B cell (primary cell): ENCODE results near the gene FGFR3. TPM values are rescaled to one million over a fixed set of nuclear protein-coding genes. Genes with fewer than 3 reads are reported as not detected.

Experiments used
- ATAC-seq: fragments of 200-7000 bp; cut with Tn5 transposase; one replicate; pipeline ENCODE4 v1.10.0; 2021; ENCODE audit warnings: low read depth, mild to moderate bottlenecking, moderate number of reproducible peaks, moderate library complexity
- CTCF ChIA-PET: fragments of 350-600 bp; sonication (Branson Sonifier 250); formaldehyde crosslinking; loops from one replicate; lab custom pipeline; 2021; ENCODE audit warnings: antibody characterized with exemption, inconsistent platforms; lab: Charles Lee
- POLR2A ChIA-PET: fragments of 350-600 bp; sonication (Branson Sonifier 250); formaldehyde crosslinking; loops from one replicate; lab custom pipeline; 2021; ENCODE audit warnings: antibody characterized with exemption; lab: Charles Lee
- DNase-seq: peaks from one replicate; pipeline ENCODE4 v3.0.0; 2013
- H2AFZ ChIP-seq: 2 replicates; pipeline ENCODE4 v1.6.1; 2012; ENCODE audit warnings: mild to moderate bottlenecking, low read depth, low read length; ENCODE audit not compliant: insufficient read depth, poor library complexity, severe bottlenecking
- H3K27ac ChIP-seq, 2 donors: 1 replicate in 1 of 2; 2 replicates in 1 of 2; pipeline ENCODE4 v1.5.1; 2012 to 2013; ENCODE audit warnings: low read length in 2 of 2, mild to moderate bottlenecking in 2 of 2, moderate library complexity in 1 of 2
- H3K27me3 ChIP-seq, 4 experiments: fragments of 200-600 bp in 1 of 4; sonication (generic) in 1 of 4; replicated peaks in 1 of 4; 1 replicate in 2 of 4; 2 replicates in 2 of 4; pipeline versions ENCODE4 v1.6.1 to v1.7.0; 2013 to 2016; ENCODE audit warnings: low read length in 3 of 4, mild to moderate bottlenecking in 2 of 4, mixed read lengths in 1 of 4, moderate library complexity in 1 of 4; ENCODE audit not compliant: insufficient read depth in 4 of 4, control insufficient read depth in 3 of 4; ENCODE audit errors: control extremely low read depth in 1 of 4
- H3K36me3 ChIP-seq, 2 experiments: replicated peaks in 1 of 2; 1 replicate in 1 of 2; 2 replicates in 1 of 2; pipeline versions ENCODE4 v1.6.1 to v1.7.1; 2013; ENCODE audit warnings: low read length in 1 of 2; ENCODE audit not compliant: insufficient read depth in 2 of 2, control insufficient read depth in 1 of 2; ENCODE audit errors: control extremely low read depth in 1 of 2, extremely low read depth in 1 of 2
- H3K4me1 ChIP-seq, 2 donors: fragments of 200-600 bp in 1 of 2; sonication (generic) in 1 of 2; 1 replicate in 1 of 2; 2 replicates in 1 of 2; pipeline versions ENCODE4 v1.5.1 to v1.6.1; 2013 to 2017; ENCODE audit warnings: low read length in 2 of 2; ENCODE audit not compliant: control insufficient read depth in 2 of 2, insufficient read depth in 2 of 2
- H3K4me2 ChIP-seq: replicated peaks from 2 replicates; pipeline ENCODE3; 2012; ENCODE audit warnings: mild to moderate bottlenecking, low read depth, low read length; ENCODE audit not compliant: poor library complexity, severe bottlenecking
- H3K4me3 ChIP-seq, 5 experiments: fragments of 200-600 bp in 1 of 5; sonication (generic) in 1 of 5; 1 replicate in 3 of 5; 2 replicates in 2 of 5; pipeline versions ENCODE4 v1.5.1 to v1.7.0; 2011 to 2016; ENCODE audit warnings: low read length in 4 of 5, mild to moderate bottlenecking in 4 of 5, low read depth in 2 of 5, control low read depth in 1 of 5, moderate library complexity in 1 of 5; ENCODE audit not compliant: insufficient read depth in 1 of 5; ENCODE audit errors: control extremely low read depth in 1 of 5, extremely low read depth in 1 of 5
- H3K79me2 ChIP-seq: fragments of 200-600 bp; sonication (generic); one replicate; pipeline ENCODE4 v1.6.0; 2016; ENCODE audit warnings: low read length; ENCODE audit not compliant: control insufficient read depth, insufficient read depth
- H3K9ac ChIP-seq: fragments of 200-600 bp; sonication (generic); 2 replicates; pipeline ENCODE4 v1.6.1; 2017; ENCODE audit warnings: mild to moderate bottlenecking, low read length, moderate library complexity
- H3K9me3 ChIP-seq, 3 donors: one replicate each; pipeline versions ENCODE4 v1.6.1 to v1.7.1; 2013; ENCODE audit warnings: low read length in 2 of 3; ENCODE audit not compliant: control insufficient read depth in 2 of 3, insufficient read depth in 1 of 3; ENCODE audit errors: control extremely low read depth in 1 of 3
- H4K20me1 ChIP-seq: 2 replicates; pipeline ENCODE4 v1.6.0; 2012; ENCODE audit warnings: mild to moderate bottlenecking, low read length; ENCODE audit not compliant: insufficient read depth, control insufficient read depth, poor library complexity, severe bottlenecking
- H3K27ac Mint-ChIP-seq: one replicate; pipeline ENCODE4 v1.8.0; 2021; ENCODE audit warnings: mixed read lengths
- H3K27me3 Mint-ChIP-seq: one replicate; pipeline ENCODE4 v1.8.0; 2021; ENCODE audit warnings: mixed read lengths
- H3K4me1 Mint-ChIP-seq: one replicate; pipeline ENCODE4 v1.8.0; 2021; ENCODE audit warnings: mixed read lengths
- H3K4me3 Mint-ChIP-seq: one replicate; pipeline ENCODE4 v1.8.0; 2021; ENCODE audit warnings: mixed read lengths
- H3K9me3 Mint-ChIP-seq: one replicate; pipeline ENCODE4 v1.8.0; 2022; ENCODE audit warnings: mixed read lengths; ENCODE audit not compliant: insufficient read depth
- EZH2 ChIP-seq: IDR thresholded peaks from 2 replicates; pipeline ENCODE4 v1.6.1; 2012; ENCODE audit warnings: borderline replicate concordance, low read depth, mild to moderate bottlenecking, moderate library complexity, low read length; ENCODE audit not compliant: insufficient read depth, poor library complexity, severe bottlenecking
- WGBS: methylation state at CpG from one replicate; pipeline ENCODE4 v1.1.5; 2013; ENCODE audit warnings: missing lambda C conversion rate; ENCODE audit not compliant: insufficient coverage; 5-methylcytosine and 5-hydroxymethylcytosine counted together
- intact Hi-C: fragments of 100-400 bp; cut with micrococcal nuclease; formaldehyde crosslinking; loops from one replicate; pipeline ENCODE4 v1.10.0; 2022
- polyA plus RNA-seq: library from polyadenylated mRNA; depleted of rRNA; stranded (reverse); fragments of >200 nt; gene quantifications from 2 replicates; pipeline ENCODE4 v1.2.3, GENCODE V29; 2012
- total RNA-seq, 2 donors: library from RNA; stranded (reverse); fragments of 120-200 nt in 1 of 2; gene quantifications; 1 replicate in 1 of 2; 2 replicates in 1 of 2; pipeline versions ENCODE4 v1.2.3 to v1.2.4, GENCODE V29; 2013 to 2022
- TF ChIP-seq, protein P1 (sequence below): fragments of 200-600 bp; IDR thresholded peaks from one replicate; pipeline ENCODE4 v1.8.0; 2022; ENCODE audit warnings: antibody characterized with exemption, mild to moderate bottlenecking

Gene FGFR3
- total and polyA plus RNA-seq, 2 donors (not counting 1 experiment from before 2014, with no cell fraction given) = not detected

DNA sequence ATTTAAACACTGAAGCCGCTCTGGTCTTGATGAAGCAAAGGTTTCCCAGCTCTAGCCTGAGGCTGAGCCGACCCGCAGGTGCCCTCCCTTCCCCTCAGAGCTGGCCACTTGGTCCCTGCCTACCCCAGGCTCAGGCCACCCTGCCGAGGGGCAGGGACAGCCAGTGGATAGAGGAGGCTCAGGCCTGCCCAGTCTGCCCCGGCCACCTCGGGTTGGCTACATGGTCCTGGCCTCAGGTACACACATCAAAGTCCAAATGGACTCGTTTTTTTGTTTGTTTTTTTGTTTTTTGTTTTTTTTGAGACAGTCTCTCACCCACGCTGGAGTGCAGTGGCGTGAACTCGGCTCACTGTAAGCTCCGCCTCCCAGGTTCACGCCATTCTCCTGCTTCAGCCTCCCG lies 47.9 kb upstream of the FGFR3 start:
- H2AFZ ChIP-seq = no peak overlapping the region
- H3K36me3 ChIP-seq = peaks cover 0 to 21% of the 10 kb centered on the region in 2 experiments
- no peak overlapping the region for H3K4me3 Mint-ChIP-seq
- H3K27me3 Mint-ChIP-seq = no peaks in the 10 kb centered on the region
- no peak overlapping the region for H3K4me2 ChIP-seq
- POLR2A ChIA-PET = no interaction called here
- no peaks in the 10 kb centered on the region for H3K9me3 ChIP-seq
- H4K20me1 ChIP-seq = no peaks in the 10 kb centered on the region
- peaks cover 3 to 10% of the 10 kb centered on the region in 2 donors for H3K4me1 ChIP-seq
- ATAC-seq (no peak), DNase-seq (no peak)
- no peaks in the 10 kb centered on the region for H3K79me2 ChIP-seq
- 95% methylated on average over 10 of the region's 13 CpGs for WGBS
- H3K9me3 Mint-ChIP-seq = no peaks in the 10 kb centered on the region
- peaks cover 2% of the 10 kb centered on the region for H3K4me1 Mint-ChIP-seq
- peaks cover 0 to 7% (median 0%) of the 10 kb centered on the region in 4 experiments for H3K27me3 ChIP-seq
- no peak overlapping the region for H3K27ac Mint-ChIP-seq
- H3K27ac ChIP-seq = no peak overlapping the region
- intact Hi-C loops = no loop called here
- TF ChIP-seq, protein P1, sequence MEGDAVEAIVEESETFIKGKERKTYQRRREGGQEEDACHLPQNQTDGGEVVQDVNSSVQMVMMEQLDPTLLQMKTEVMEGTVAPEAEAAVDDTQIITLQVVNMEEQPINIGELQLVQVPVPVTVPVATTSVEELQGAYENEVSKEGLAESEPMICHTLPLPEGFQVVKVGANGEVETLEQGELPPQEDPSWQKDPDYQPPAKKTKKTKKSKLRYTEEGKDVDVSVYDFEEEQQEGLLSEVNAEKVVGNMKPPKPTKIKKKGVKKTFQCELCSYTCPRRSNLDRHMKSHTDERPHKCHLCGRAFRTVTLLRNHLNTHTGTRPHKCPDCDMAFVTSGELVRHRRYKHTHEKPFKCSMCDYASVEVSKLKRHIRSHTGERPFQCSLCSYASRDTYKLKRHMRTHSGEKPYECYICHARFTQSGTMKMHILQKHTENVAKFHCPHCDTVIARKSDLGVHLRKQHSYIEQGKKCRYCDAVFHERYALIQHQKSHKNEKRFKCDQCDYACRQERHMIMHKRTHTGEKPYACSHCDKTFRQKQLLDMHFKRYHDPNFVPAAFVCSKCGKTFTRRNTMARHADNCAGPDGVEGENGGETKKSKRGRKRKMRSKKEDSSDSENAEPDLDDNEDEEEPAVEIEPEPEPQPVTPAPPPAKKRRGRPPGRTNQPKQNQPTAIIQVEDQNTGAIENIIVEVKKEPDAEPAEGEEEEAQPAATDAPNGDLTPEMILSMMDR = no peak
- no peak for TF ChIP-seq EZH2
- H3K4me3 ChIP-seq = no peak overlapping the region
- no peak overlapping the region for H3K9ac ChIP-seq
- CTCF ChIA-PET = interaction anchor here (1.0 to 6.7 kb wide), 6 partner anchors 10 to 154 kb away, joined by 3 to 120 read pairs (median 6); no protein-coding TSS in a partner anchor

DNA sequence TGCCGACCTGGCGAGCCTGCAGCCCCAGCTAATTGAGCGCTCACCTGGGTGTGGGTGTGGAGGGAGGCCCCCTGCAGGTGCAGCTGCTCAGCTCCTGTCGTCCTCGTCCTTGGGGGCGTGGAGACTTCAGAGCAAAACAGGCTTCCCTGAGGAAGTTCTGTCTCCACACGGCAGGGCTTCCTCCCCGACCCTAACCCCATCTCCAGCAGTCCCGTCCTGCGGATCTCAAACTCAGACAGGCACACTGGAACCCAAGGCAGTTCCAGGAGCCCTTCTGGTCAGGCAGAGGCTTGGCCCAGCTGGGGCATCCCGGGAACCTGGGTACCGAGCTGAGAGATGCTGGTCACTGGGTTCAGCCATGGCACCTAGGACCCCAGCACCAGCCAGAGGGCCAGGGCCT lies 47.4 kb upstream of the FGFR3 start:
- ChIA-PET POLR2A (no interaction called here), CTCF (interaction anchor here (2.8 to 6.7 kb wide), 3 partner anchors 52 to 154 kb away, joined by 9 to 120 read pairs (median 73); no protein-coding TSS in a partner anchor)
- 85% methylated on average over 11 of the region's 12 CpGs for WGBS
- no peak overlapping the region for H3K27ac ChIP-seq
- DNase-seq (no peak), ATAC-seq (no peak)
- no peaks in the 10 kb centered on the region for H3K9me3 ChIP-seq
- H3K27ac Mint-ChIP-seq = no peak overlapping the region
- TF ChIP-seq, protein P1 = no peak
- no peak for TF ChIP-seq EZH2
- H3K79me2 ChIP-seq = no peaks in the 10 kb centered on the region
- no peaks in the 10 kb centered on the region for H3K27me3 Mint-ChIP-seq
- H3K27me3 ChIP-seq = peaks cover 0 to 7% (median 0%) of the 10 kb centered on the region in 4 experiments
- no peak overlapping the region for H3K4me3 ChIP-seq
- H3K9ac ChIP-seq = no peak overlapping the region
- H3K4me1 ChIP-seq = peaks cover 3 to 10% of the 10 kb centered on the region in 2 donors
- H4K20me1 ChIP-seq = no peaks in the 10 kb centered on the region
- no peak overlapping the region for H3K4me3 Mint-ChIP-seq
- H3K9me3 Mint-ChIP-seq = no peaks in the 10 kb centered on the region
- peaks cover 2% of the 10 kb centered on the region for H3K4me1 Mint-ChIP-seq
- H3K36me3 ChIP-seq = peaks cover 0 to 15% of the 10 kb centered on the region in 2 experiments
- H2AFZ ChIP-seq = no peak overlapping the region
- intact Hi-C loops = loop anchor here (1.0 kb wide), 1 partner anchor 154 kb away; no protein-coding TSS in a partner anchor
- no peak overlapping the region for H3K4me2 ChIP-seq
